Kidney (tissue), 14 donors: ENCODE data around the gene RAPGEF4. TPM values are rescaled to one million over a fixed set of nuclear protein-coding genes. Genes with fewer than 3 reads are reported as not detected.

Source experiments
- DNase-seq, 5 donors: peaks; one replicate each; pipeline ENCODE4 v3.0.0-alpha.2; 2013 to 2020
- FAIRE-seq: peaks from 2 replicates; lab custom pipeline; 2012; peaks lifted over from hg19 to GRCh38; lab: Jason Lieb, UNC
- H3K27ac ChIP-seq, 2 donors: one replicate each; pipeline ENCODE4 v1.7.0; 2013; ENCODE audit warnings: low read depth in 2 of 2, low read length in 2 of 2, inconsistent platforms in 1 of 2
- H3K27me3 ChIP-seq: one replicate; pipeline ENCODE4 v1.7.1; 2013; ENCODE audit warnings: low read length, inconsistent platforms; ENCODE audit not compliant: control insufficient read depth, insufficient read depth
- H3K36me3 ChIP-seq, 3 donors: one replicate each; pipeline versions ENCODE4 v1.7.0 to v1.7.1; 2013; ENCODE audit warnings: low read length in 3 of 3, control low read depth in 1 of 3, inconsistent platforms in 1 of 3; ENCODE audit not compliant: insufficient read depth in 3 of 3, control insufficient read depth in 2 of 3
- H3K4me1 ChIP-seq, 3 donors: one replicate each; pipeline versions ENCODE4 v1.7.0 to v1.7.1; 2013; ENCODE audit warnings: low read length in 3 of 3, inconsistent platforms in 1 of 3, low read depth in 1 of 3; ENCODE audit not compliant: control insufficient read depth in 2 of 3, insufficient read depth in 2 of 3
- H3K4me3 ChIP-seq, 3 donors: one replicate each; pipeline versions ENCODE4 v1.7.0 to v1.8.1; 2013; ENCODE audit warnings: low read length in 3 of 3, control low read depth in 1 of 3, inconsistent platforms in 1 of 3
- H3K9ac ChIP-seq, 3 donors: one replicate each; pipeline versions ENCODE4 v1.7.0 to v1.7.1; 2013; ENCODE audit warnings: low read length in 3 of 3, control low read depth in 1 of 3, inconsistent platforms in 1 of 3
- H3K9me3 ChIP-seq, 3 donors: one replicate each; pipeline versions ENCODE4 v1.7.0 to v1.7.1; 2013; ENCODE audit warnings: low read length in 3 of 3, control low read depth in 1 of 3, inconsistent platforms in 1 of 3; ENCODE audit not compliant: control insufficient read depth in 2 of 3, insufficient read depth in 1 of 3
- intact Hi-C: fragments of 100-400 bp; cut with DNase I; formaldehyde crosslinking; loops from one replicate; pipeline ENCODE4 v1.11.1; 2022
- polyA plus RNA-seq: library from polyadenylated mRNA; stranded (reverse); fragments of 350-450 nt; fragmentation: Illumina TruSeq; extraction: RNeasy Lipid Tissue Mini Kit (QIAGEN cat#74804); gene quantifications from one replicate; pipeline ENCODE4 v1.2.3, GENCODE V29; 2014; ENCODE audit warnings: low read depth, low replicate concordance; ENCODE audit not compliant: insufficient read depth
- total RNA-seq: library from RNA; stranded (reverse); fragmentation: NEBNext Ultra II Directional; extraction: Animal tissue kit (Norgen Biotek cat#: 25700); gene quantifications from one replicate; pipeline ENCODE4 v1.2.1, GENCODE V29; 2021
- TF ChIP-seq, protein P1 (sequence below): IDR thresholded peaks from 3 replicates; pipeline ENCODE4 v1.5.1; 2012; ENCODE audit warnings: mild to moderate bottlenecking, moderate library complexity, borderline replicate concordance; ENCODE audit not compliant: insufficient read depth; ENCODE audit errors: extremely low read depth
- donor health status: control.
- donor health status: control.
- donor health status: control.
- donor health status: control.
- donor health status: control.
- donor health status: DM: yes; HTN: yes; CAD: no.
- donor health status: Normal renal cell carcinoma (clear cell type).

The RAPGEF4 gene
- total and polyA plus RNA-seq, 2 donors from 2014 or later, result 3.8 to 13.6 TPM

- H3K4me1 ChIP-seq, result no peaks in the 10 kb centered on the region
- no peak for FAIRE-seq
- no peaks in the 10 kb centered on the region for H3K27me3 ChIP-seq
- H3K9ac ChIP-seq, result no peak overlapping the region
- H3K4me3 ChIP-seq, result no peak overlapping the region
- no peaks in the 10 kb centered on the region for H3K9me3 ChIP-seq
- DNase-seq, result no peak
- no peaks in the 10 kb centered on the region for H3K36me3 ChIP-seq
- H3K27ac ChIP-seq, result no peak overlapping the region
- intact Hi-C loops, result no loop called here
- TF ChIP-seq, protein P1, sequence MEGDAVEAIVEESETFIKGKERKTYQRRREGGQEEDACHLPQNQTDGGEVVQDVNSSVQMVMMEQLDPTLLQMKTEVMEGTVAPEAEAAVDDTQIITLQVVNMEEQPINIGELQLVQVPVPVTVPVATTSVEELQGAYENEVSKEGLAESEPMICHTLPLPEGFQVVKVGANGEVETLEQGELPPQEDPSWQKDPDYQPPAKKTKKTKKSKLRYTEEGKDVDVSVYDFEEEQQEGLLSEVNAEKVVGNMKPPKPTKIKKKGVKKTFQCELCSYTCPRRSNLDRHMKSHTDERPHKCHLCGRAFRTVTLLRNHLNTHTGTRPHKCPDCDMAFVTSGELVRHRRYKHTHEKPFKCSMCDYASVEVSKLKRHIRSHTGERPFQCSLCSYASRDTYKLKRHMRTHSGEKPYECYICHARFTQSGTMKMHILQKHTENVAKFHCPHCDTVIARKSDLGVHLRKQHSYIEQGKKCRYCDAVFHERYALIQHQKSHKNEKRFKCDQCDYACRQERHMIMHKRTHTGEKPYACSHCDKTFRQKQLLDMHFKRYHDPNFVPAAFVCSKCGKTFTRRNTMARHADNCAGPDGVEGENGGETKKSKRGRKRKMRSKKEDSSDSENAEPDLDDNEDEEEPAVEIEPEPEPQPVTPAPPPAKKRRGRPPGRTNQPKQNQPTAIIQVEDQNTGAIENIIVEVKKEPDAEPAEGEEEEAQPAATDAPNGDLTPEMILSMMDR, result no peak
Observed at GRCh38 chr2:172986040-172986439, 250.4 kb downstream of the RAPGEF4 start.

GRCh38 chr2:172988728-172989127, 253.1 kb downstream of the RAPGEF4 start:
- Histone ChIP-seq H3K4me3 (no peak overlapping the region), H3K27ac (no peak overlapping the region), H3K36me3 (no peaks in the 10 kb centered on the region), H3K4me1 (no peaks in the 10 kb centered on the region), H3K27me3 (no peaks in the 10 kb centered on the region), H3K9ac (no peak overlapping the region), H3K9me3 (no peaks in the 10 kb centered on the region)
- TF ChIP-seq, protein P1, result no peak
- FAIRE-seq (no peak), DNase-seq (no peak)
- intact Hi-C loops, result no loop called here

- intact Hi-C loops, result no loop called here
- TF ChIP-seq, protein P1, result no peak
Observed at GRCh38 chr2:172991031-172991430, 255.4 kb downstream of the RAPGEF4 start.

DNA sequence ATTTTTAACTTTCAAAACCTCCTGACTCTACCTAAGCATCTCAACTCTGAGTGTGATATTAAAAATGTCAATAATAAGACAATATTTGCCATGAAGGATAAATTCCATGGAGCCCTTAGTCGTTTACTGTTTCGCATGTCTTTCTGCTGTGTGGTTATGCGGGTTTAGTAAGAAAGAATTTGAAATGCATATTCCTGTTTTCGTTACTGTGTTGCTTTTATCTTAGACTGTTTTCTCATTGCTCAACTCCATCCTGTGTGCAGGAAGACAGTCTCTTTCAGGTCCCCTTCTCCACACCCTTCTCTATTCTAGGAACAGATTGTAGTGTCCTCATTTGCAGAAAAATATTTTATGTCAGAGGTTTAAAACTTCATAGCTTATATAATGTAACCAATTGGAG, 257.5 kb downstream of the RAPGEF4 start:
- Histone ChIP-seq H3K9me3 (no peaks in the 10 kb centered on the region), H3K9ac (no peak overlapping the region), H3K4me3 (no peak overlapping the region), H3K4me1 (no peaks in the 10 kb centered on the region), H3K27ac (no peak overlapping the region), H3K36me3 (no peaks in the 10 kb centered on the region), H3K27me3 (no peaks in the 10 kb centered on the region)
- FAIRE-seq, result no peak
- intact Hi-C loops, result no loop called here
- no peak for DNase-seq
- TF ChIP-seq, protein P1, result no peak

More at GRCh38 chr2:172991031-172991430, 255.4 kb downstream of the RAPGEF4 start:
- Histone ChIP-seq H3K9ac (no peak overlapping the region), H3K27ac (no peak overlapping the region), H3K36me3 (no peaks in the 10 kb centered on the region), H3K27me3 (no peaks in the 10 kb centered on the region), H3K4me1 (no peaks in the 10 kb centered on the region), H3K9me3 (no peaks in the 10 kb centered on the region), H3K4me3 (no peak overlapping the region)
- DNase-seq (no peak), FAIRE-seq (no peak)
